ENCODE results near the gene TLCD1.

GRCh38 chr17:28715217-28715616 lies 10.8 kb downstream of the TLCD1 start:
- TF ChIP-seq POLR2AphosphoS5 (IDR thresholded peaks at IDR 0.05), result no peak
- TF ChIP-seq, protein P1, sequence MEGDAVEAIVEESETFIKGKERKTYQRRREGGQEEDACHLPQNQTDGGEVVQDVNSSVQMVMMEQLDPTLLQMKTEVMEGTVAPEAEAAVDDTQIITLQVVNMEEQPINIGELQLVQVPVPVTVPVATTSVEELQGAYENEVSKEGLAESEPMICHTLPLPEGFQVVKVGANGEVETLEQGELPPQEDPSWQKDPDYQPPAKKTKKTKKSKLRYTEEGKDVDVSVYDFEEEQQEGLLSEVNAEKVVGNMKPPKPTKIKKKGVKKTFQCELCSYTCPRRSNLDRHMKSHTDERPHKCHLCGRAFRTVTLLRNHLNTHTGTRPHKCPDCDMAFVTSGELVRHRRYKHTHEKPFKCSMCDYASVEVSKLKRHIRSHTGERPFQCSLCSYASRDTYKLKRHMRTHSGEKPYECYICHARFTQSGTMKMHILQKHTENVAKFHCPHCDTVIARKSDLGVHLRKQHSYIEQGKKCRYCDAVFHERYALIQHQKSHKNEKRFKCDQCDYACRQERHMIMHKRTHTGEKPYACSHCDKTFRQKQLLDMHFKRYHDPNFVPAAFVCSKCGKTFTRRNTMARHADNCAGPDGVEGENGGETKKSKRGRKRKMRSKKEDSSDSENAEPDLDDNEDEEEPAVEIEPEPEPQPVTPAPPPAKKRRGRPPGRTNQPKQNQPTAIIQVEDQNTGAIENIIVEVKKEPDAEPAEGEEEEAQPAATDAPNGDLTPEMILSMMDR (IDR thresholded peaks at IDR 0.05), result no peak
